ENCODE data around the gene ADSS1. TPM values are rescaled to one million over a fixed set of nuclear protein-coding genes. Genes with fewer than 3 reads are reported as not detected.
A peak's percentile ranks its signal among the peaks of the same experiment; 100 is the strongest.

ADSS1 gene
- polyA plus RNA-seq, 1 donor (not counting 4 experiments of a cell fraction or from before 2014, with no cell fraction given): 1.7 TPM

- DNase-seq (ENCODE audit: low read depth, low spot score): no peak
- Histone ChIP-seq H3K9ac (ENCODE audit: control insufficient read depth, extremely low read depth, insufficient read depth, low read length) (no peak overlapping the region), H4K20me1 (ENCODE audit: control insufficient read depth, extremely low read depth, insufficient read depth, low read length) (no peaks in the 10 kb centered on the region), H3K36me3 (ENCODE audit: control insufficient read depth in 2 of 2, extremely low read depth in 1 of 2, insufficient read depth in 2 of 2, low read length in 2 of 2) (no peaks in the 10 kb centered on the region), H3K4me1 (ENCODE audit: control insufficient read depth, extremely low read depth, insufficient read depth, low read length) (peaks cover 41% of the 10 kb centered on the region), H3K9me3 (ENCODE audit: control insufficient read depth, low read depth, low read length) (no peaks in the 10 kb centered on the region), H3K4me2 (ENCODE audit: control insufficient read depth, extremely low read depth, insufficient read depth, low read depth, low read length) (no peak overlapping the region), H3K27me3 (ENCODE audit: control insufficient read depth, extremely low read depth, insufficient read depth, low read length) (no peaks in the 10 kb centered on the region), H3K4me3 (ENCODE audit: control insufficient read depth in 2 of 3, extremely low read depth in 1 of 3, insufficient read depth in 2 of 3, low read depth in 1 of 3, low read length in 3 of 3) (no peak overlapping the region), H3K27ac (ENCODE audit: control insufficient read depth, insufficient read depth, low read length) (no peak overlapping the region), H2AFZ (ENCODE audit: control insufficient read depth, low read length) (no peak overlapping the region), H3K79me2 (ENCODE audit: control insufficient read depth, insufficient read depth, low read length) (no peaks in the 10 kb centered on the region), H3K9me1 (ENCODE audit: control insufficient read depth, extremely low read depth, insufficient read depth, low read length) (peaks cover 2% of the 10 kb centered on the region)
- dilution Hi-C loops (cut with MboI; ENCODE audit: extremely low pct_ligation_motif_present, low sequenced_read_pairs): no loop called here
- TF ChIP-seq, protein P1, sequence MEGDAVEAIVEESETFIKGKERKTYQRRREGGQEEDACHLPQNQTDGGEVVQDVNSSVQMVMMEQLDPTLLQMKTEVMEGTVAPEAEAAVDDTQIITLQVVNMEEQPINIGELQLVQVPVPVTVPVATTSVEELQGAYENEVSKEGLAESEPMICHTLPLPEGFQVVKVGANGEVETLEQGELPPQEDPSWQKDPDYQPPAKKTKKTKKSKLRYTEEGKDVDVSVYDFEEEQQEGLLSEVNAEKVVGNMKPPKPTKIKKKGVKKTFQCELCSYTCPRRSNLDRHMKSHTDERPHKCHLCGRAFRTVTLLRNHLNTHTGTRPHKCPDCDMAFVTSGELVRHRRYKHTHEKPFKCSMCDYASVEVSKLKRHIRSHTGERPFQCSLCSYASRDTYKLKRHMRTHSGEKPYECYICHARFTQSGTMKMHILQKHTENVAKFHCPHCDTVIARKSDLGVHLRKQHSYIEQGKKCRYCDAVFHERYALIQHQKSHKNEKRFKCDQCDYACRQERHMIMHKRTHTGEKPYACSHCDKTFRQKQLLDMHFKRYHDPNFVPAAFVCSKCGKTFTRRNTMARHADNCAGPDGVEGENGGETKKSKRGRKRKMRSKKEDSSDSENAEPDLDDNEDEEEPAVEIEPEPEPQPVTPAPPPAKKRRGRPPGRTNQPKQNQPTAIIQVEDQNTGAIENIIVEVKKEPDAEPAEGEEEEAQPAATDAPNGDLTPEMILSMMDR (optimal IDR thresholded peaks at IDR 0.05 in 1 of 3, IDR thresholded peaks at IDR 0.05 in 1 of 3, conservative IDR thresholded peaks at IDR 0.05 in 1 of 3; ENCODE audit: extremely low read depth in 1 of 3, insufficient read depth in 2 of 3, low read length in 3 of 3): no peak
- TF ChIP-seq EZH2 (IDR thresholded peaks at IDR 0.05; ENCODE audit: low read length): no peak
- FAIRE-seq: peak; percentile 13
Measured at GRCh38 chr14:104743461-104744380, 19.7 kb downstream of the ADSS1 start.

GRCh38 chr14:104744484-104744883, 20.5 kb downstream of the ADSS1 start:
- no peaks in the 10 kb centered on the region for H3K36me3 ChIP-seq (ENCODE audit: control insufficient read depth in 2 of 2, extremely low read depth in 1 of 2, insufficient read depth in 2 of 2, low read length in 2 of 2)
- dilution Hi-C loops (cut with MboI; ENCODE audit: extremely low pct_ligation_motif_present, low sequenced_read_pairs): no loop called here
- FAIRE-seq: no peak

More at GRCh38 chr14:104744484-104744883, 20.5 kb downstream of the ADSS1 start:
- no peaks in the 10 kb centered on the region for H3K9me3 ChIP-seq (ENCODE audit: control insufficient read depth, low read depth, low read length)
- H3K27ac ChIP-seq (ENCODE audit: control insufficient read depth, insufficient read depth, low read length): no peak overlapping the region
- no peaks in the 10 kb centered on the region for H3K79me2 ChIP-seq (ENCODE audit: control insufficient read depth, insufficient read depth, low read length)
- no peak for TF ChIP-seq EZH2 (IDR thresholded peaks at IDR 0.05; ENCODE audit: low read length)
- TF ChIP-seq, protein P1 (optimal IDR thresholded peaks at IDR 0.05 in 1 of 3, IDR thresholded peaks at IDR 0.05 in 1 of 3, conservative IDR thresholded peaks at IDR 0.05 in 1 of 3; ENCODE audit: extremely low read depth in 1 of 3, insufficient read depth in 2 of 3, low read length in 3 of 3): no peak
- peaks cover 2% of the 10 kb centered on the region for H3K9me1 ChIP-seq (ENCODE audit: control insufficient read depth, extremely low read depth, insufficient read depth, low read length)
- peaks cover 48% of the 10 kb centered on the region for H3K4me1 ChIP-seq (ENCODE audit: control insufficient read depth, extremely low read depth, insufficient read depth, low read length)
- no peak for DNase-seq (ENCODE audit: low read depth, low spot score)
- H4K20me1 ChIP-seq (ENCODE audit: control insufficient read depth, extremely low read depth, insufficient read depth, low read length): no peaks in the 10 kb centered on the region
- H2AFZ ChIP-seq (ENCODE audit: control insufficient read depth, low read length): no peak overlapping the region
- no peaks in the 10 kb centered on the region for H3K27me3 ChIP-seq (ENCODE audit: control insufficient read depth, extremely low read depth, insufficient read depth, low read length)
- H3K4me2 ChIP-seq (ENCODE audit: control insufficient read depth, extremely low read depth, insufficient read depth, low read depth, low read length): no peak overlapping the region
- H3K9ac ChIP-seq (ENCODE audit: control insufficient read depth, extremely low read depth, insufficient read depth, low read length): no peak overlapping the region
- no peak overlapping the region for H3K4me3 ChIP-seq (ENCODE audit: control insufficient read depth in 2 of 3, extremely low read depth in 1 of 3, insufficient read depth in 2 of 3, low read depth in 1 of 3, low read length in 3 of 3)

Data from keratinocyte (primary cell).